GM21619 (cell line): ENCODE data around the gene CPEB3.
"Not testable (repeated sequence)": the region's sequence is repeated elsewhere in the genome, so short reads cannot be mapped to it uniquely, and the experiment has no call there.

ENCODE experiments used
- ATAC-seq: cut with Tn5 transposase; IDR thresholded peaks from one replicate; pipeline ENCODE4 v1.9.1; 2021; ENCODE audit not compliant: unreplicated experiment

Gene CPEB3

DNA sequence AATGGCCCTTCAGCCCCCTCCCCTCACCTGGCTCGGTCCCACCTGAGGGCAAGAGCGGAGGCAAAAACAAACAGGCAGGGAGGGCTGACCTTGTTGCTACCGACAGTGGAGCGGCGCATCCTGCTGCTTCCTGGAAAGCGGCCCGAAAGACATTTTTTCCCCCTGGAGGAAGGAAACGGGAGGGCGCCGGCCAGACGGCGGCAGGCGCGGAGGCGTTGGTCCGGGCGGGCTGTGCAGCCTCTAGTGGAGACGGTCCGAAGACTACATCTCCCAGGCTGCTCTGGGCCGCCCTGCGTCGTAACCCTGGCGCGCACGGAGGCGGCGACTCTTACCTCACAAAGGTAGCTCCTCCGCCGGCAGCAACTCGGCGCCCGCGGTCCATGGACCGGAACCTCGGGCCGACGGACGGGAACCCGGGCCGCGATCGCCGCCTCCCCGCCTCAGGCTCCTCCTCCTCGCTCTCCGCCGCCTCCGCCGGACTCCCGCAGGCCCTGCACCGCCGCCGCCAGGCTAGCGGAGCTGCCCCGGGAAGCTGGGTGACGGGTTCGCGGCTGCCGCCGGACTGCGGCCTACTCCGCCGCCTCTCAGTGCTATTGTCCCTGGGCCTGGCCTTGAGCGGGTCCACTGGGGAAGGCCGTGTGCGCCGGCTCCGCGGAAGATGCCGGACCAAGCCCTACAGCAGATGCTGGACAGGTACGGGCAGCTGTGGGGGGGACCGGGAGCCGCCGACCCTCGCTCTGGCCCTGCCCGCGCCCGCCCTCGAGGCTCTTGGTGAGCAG lies at the start of gene CPEB3, which contains the start of gene MARCHF5:
TSS of gene CPEB3 (minus strand) at position 242 of the 779 bp plus-strand sequence. CDS start 50,728 bp downstream, outside the sequence.
TSS of gene MARCHF5 (plus strand) at position 331 of the 779 bp plus-strand sequence. CDS start at position 659, 328 bp downstream.
- peak; percentile 98 for ATAC-seq

DNA sequence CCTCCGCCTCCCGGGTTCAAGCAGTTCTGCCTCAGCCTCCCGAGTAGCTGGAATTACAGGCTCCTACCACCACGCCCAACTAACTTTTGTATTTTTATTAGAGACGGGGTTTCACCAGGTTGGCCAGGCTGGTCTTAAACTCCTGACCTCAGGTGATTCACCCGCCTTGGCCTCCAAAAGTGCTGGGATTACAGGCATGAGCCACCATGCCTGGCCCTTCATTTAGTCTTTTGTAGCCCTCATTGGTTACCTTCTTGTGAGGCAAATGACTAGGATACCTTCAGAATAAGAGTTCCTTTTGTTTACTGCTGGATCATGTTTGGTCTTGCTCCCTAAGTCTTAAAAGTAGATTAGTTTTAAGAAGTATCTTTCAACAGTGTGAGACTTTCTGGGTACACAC lies 39.0 kb upstream of the CPEB3 start:
- ATAC-seq = not testable (repeated sequence)

GRCh38 chr10:92328993-92329392 lies 38.1 kb upstream of the CPEB3 start:
- ATAC-seq = no peak

DNA sequence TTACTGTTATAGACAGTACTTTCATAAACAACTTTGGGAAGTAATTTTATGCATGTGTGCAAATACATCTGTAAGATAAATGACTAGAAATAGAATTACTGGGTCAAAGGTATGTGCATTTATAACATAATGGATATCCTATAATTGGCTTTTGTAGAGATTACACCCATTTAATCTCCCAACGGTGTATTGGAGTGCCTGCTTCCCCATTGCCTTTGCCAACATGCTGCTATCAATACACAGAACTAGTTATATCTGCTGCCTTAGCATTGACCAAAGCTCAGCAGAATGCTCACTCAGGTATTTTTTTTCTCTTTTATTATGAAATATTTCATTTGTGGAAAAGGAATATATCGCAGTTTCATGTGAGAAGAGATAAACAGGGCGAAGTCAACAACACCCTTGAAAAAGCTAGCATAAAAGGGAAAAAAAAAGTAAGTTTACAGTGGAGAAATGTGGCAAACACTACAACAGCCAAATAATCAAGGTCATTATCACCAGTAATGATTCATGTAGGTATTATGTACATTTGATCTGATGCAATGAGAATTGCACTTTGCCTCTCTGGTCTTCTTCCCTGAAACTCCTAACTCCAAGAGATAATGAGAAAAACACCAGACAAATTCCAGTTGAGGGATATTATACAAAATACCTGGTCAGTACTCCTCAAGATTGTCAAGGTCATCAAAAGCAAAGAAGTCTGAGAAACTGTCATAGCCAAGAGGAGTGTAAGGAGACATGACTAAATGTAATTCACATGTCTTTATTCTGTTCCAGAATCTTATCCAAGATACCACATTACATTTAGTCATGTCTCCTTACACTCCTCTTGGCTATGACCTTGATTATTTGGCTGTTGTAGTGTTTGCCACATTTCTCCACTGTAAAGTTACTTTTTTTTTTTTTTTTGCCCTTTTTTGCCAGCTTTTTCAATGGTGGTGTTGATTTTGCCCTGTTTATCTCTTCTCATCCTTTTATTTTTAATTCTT lies 36.9 kb upstream of the CPEB3 start:
- ATAC-seq = no peak

DNA sequence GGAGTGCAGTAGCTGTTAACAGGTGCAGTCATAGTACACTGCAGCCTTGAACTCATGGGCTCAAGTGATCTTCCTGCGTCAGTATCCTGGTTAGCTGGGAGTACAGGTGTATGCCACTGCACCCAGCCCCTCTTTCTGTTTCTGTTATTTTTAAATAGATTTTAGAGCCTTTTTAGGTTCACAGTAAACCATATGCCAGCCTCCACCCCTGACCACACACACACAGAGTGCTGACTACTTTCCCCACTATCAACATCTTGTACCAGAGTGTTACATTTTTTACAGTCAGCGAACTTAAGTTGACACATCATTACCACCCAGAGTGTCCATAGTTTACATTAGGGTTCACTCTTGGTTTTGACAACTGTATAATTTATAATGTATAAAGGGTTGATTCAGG lies 32.2 kb upstream of the CPEB3 start:
- no peak for ATAC-seq

GRCh38 chr10:92316610-92317009 lies 25.7 kb upstream of the CPEB3 start:
- no peak for ATAC-seq

GRCh38 chr10:92313750-92314149 lies 22.9 kb upstream of the CPEB3 start:
- ATAC-seq = no peak

- no peak for ATAC-seq
Observed at GRCh38 chr10:92309272-92309671, 18.4 kb upstream of the CPEB3 start.

GRCh38 chr10:92305133-92306072 lies 14.5 kb upstream of the CPEB3 start:
- ATAC-seq = no peak

- no peak for ATAC-seq
Observed at GRCh38 chr10:92304061-92304460, 13.2 kb upstream of the CPEB3 start.

DNA sequence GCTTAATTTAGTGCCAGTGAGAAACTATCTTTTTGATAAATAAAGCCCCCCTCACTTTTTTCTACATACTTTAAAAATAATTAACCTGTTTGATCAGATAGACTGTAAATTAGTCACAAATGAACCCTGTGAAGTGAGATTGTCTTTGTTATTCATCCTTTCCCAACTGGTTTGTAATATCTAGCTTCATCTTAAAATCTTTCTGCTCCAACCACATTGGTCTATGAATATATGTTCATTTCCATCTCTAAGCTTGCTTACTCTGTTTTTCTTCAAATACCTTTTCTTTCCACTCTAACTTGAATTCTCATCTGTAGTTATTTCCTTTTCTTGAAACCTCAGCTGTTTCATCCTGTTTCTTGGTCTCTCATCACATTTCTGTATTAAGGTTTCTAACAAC lies 12.2 kb upstream of the CPEB3 start:
- no peak for ATAC-seq

GRCh38 chr10:92298487-92298886 lies 7.6 kb upstream of the CPEB3 start:
- no peak for ATAC-seq

GRCh38 chr10:92291921-92292845 lies 1.3 kb upstream of the CPEB3 start:
- no peak for ATAC-seq

- ATAC-seq = no peak
Observed at GRCh38 chr10:92291616-92291865, 663 bp upstream of the CPEB3 start.

DNA sequence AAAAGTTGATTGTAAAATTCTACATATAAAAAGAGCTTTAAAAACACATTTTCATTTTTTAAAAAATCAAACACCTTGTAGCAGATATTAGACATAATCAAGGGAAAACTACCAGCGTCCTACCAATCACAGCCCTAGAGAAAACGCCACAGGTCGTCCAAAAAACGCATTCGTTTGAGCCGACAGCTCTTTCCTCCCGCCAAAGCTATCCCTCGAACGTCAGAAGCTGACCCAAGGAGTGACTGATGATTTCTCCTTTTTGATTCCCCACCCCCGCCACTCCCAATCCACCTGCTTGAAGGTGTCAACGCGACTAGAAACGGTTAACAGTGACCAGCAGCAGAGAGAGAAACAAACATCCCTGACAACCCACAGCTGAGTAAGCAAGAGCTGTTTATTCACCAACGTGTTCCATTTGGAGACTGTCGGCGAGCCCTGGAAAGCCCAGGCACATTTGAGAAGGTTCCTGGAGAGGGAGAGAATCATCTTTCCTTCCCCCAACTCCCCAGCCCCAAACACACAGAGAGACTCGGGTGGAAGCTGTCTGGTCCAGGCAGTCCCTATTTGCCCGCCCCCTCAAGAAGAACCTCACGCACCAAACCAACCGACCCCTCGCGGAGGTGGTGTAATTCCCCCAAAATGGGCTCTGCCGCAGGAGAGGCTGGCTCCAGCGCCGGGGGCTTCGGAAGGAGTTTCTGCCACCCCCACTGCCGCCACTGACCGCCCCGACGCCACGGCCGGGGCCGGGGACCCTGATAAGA lies 622 bp downstream of the CPEB3 start:
- peak; percentile 1 for ATAC-seq

- no peak for ATAC-seq
Observed at GRCh38 chr10:92284112-92284704, 6.7 kb downstream of the CPEB3 start.

GRCh38 chr10:92278996-92279696 lies 11.7 kb downstream of the CPEB3 start:
- ATAC-seq = no peak

- no peak for ATAC-seq
Observed at GRCh38 chr10:92274071-92274470, 16.8 kb downstream of the CPEB3 start.
